Ishikawa (cell line): ENCODE results near the gene VN1R5.

Experiments used
- CEBPB ChIP-seq: IDR thresholded peaks from 2 replicates; pipeline ENCODE4 v1.6.1; 2012
- CREB1 ChIP-seq: IDR thresholded peaks from 2 replicates; pipeline ENCODE4 v1.6.1; 2012; ENCODE audit warnings: low read depth
- EGR1 ChIP-seq: IDR thresholded peaks from 2 replicates; pipeline ENCODE4 v1.6.1; 2012
- EP300 ChIP-seq: IDR thresholded peaks from 2 replicates; pipeline ENCODE4 v1.6.1; 2012; ENCODE audit warnings: borderline replicate concordance
- FOXM1 ChIP-seq: IDR thresholded peaks from 2 replicates; pipeline ENCODE4 v1.6.1; 2012; ENCODE audit warnings: low read depth, borderline replicate concordance
- MAX ChIP-seq: IDR thresholded peaks from 2 replicates; pipeline ENCODE4 v1.6.1; 2012
- NFIC ChIP-seq: IDR thresholded peaks from 2 replicates; pipeline ENCODE4 v1.6.1; 2012
- RAD21 ChIP-seq: IDR thresholded peaks from 2 replicates; pipeline ENCODE4 v1.6.1; 2012; ENCODE audit warnings: low read depth
- REST ChIP-seq: IDR thresholded peaks from 2 replicates; pipeline ENCODE4 v1.6.1; 2012; ENCODE audit warnings: low read depth, mild to moderate bottlenecking
- TAF1 ChIP-seq: IDR thresholded peaks from 2 replicates; pipeline ENCODE4 v1.6.1; 2012; ENCODE audit warnings: low read depth, mild to moderate bottlenecking
- TCF12 ChIP-seq: IDR thresholded peaks from 2 replicates; pipeline ENCODE4 v1.6.1; 2012; ENCODE audit warnings: low read depth
- TEAD4 ChIP-seq: IDR thresholded peaks from 2 replicates; pipeline ENCODE4 v1.6.1; 2012
- USF1 ChIP-seq: IDR thresholded peaks from 2 replicates; pipeline ENCODE4 v1.6.1; 2012
- YY1 ChIP-seq: IDR thresholded peaks from 2 replicates; pipeline ENCODE4 v1.6.1; 2012; ENCODE audit warnings: low read depth
- ZBTB7A ChIP-seq: IDR thresholded peaks from 2 replicates; pipeline ENCODE4 v1.6.1; 2012; ENCODE audit warnings: low read depth

The VN1R5 gene

GRCh38 chr1:247246325-247247115 is 9.4 kb upstream of the VN1R5 start:
- no peak for TF ChIP-seq REST
- TF ChIP-seq YY1 = no peak
- no peak for TF ChIP-seq TEAD4
- TF ChIP-seq EP300 = no peak
- TF ChIP-seq TCF12 = no peak
- TF ChIP-seq RAD21 = no peak
- no peak for TF ChIP-seq EGR1
- no peak for TF ChIP-seq MAX
- TF ChIP-seq ZBTB7A = no peak
- TF ChIP-seq TAF1 = no peak
- TF ChIP-seq CREB1 = no peak
- no peak for TF ChIP-seq NFIC
- TF ChIP-seq FOXM1 = no peak
- TF ChIP-seq CEBPB = no peak
- TF ChIP-seq USF1 = no peak

GRCh38 chr1:247247568-247247967 is 8.3 kb upstream of the VN1R5 start:
- TF ChIP-seq CREB1 (no peak), RAD21 (no peak), REST (no peak), TEAD4 (no peak), CEBPB (no peak), MAX (no peak), ZBTB7A (no peak), USF1 (no peak), EGR1 (no peak), TCF12 (no peak), TAF1 (no peak), FOXM1 (no peak), NFIC (no peak), YY1 (no peak), EP300 (no peak)

GRCh38 chr1:247266053-247266452 is 10.2 kb downstream of the VN1R5 start:
- TF ChIP-seq FOXM1 = no peak
- no peak for TF ChIP-seq EGR1
- no peak for TF ChIP-seq YY1
- no peak for TF ChIP-seq EP300
- TF ChIP-seq TCF12 = no peak
- no peak for TF ChIP-seq NFIC
- no peak for TF ChIP-seq MAX
- no peak for TF ChIP-seq CREB1
- no peak for TF ChIP-seq TAF1
- TF ChIP-seq USF1 = no peak
- no peak for TF ChIP-seq TEAD4
- no peak for TF ChIP-seq ZBTB7A
- no peak for TF ChIP-seq CEBPB
- no peak for TF ChIP-seq RAD21
- no peak for TF ChIP-seq REST
